ENCODE data around the gene FTH1. TPM values are rescaled to one million over a fixed set of nuclear protein-coding genes. Genes with fewer than 3 reads are reported as not detected.

The FTH1 gene
- total and polyA plus RNA-seq, 2 of the 13 experiments (the other 11 are each of a cell fraction or from before 2014, with no cell fraction given) = 607 to 760 TPM

GRCh38 chr11:61917334-61918109, 49.9 kb downstream of the FTH1 start, which contains the start of gene RAB3IL1 (continued):
- TF ChIP-seq ZNF574 (CRISPR knock-in tag; IDR thresholded peaks at IDR 0.05) (0 out of 2 replicates have a peak, but pooled peaks have one; percentile 2), ZNF30 (CRISPR knock-in tag; IDR thresholded peaks at IDR 0.05) (no peak), ZNF136 (CRISPR knock-in tag; IDR thresholded peaks at IDR 0.05; ENCODE audit: low read depth) (no peak), ARNT2 (CRISPR knock-in tag; IDR thresholded peaks at IDR 0.05; ENCODE audit: low read depth) (no peak), ZNF230 (CRISPR knock-in tag; IDR thresholded peaks at IDR 0.05) (no peak), GMEB1 (CRISPR knock-in tag; IDR thresholded peaks at IDR 0.05; ENCODE audit: borderline replicate concordance) (no peak), ZBTB25 (CRISPR knock-in tag; IDR thresholded peaks at IDR 0.05) (no peak), ZNF816 (CRISPR knock-in tag; IDR thresholded peaks at IDR 0.05; ENCODE audit: borderline replicate concordance) (no peak), ZNF484 (CRISPR knock-in tag; IDR thresholded peaks at IDR 0.05; ENCODE audit: borderline replicate concordance, low read depth) (no peak), ZSCAN25 (CRISPR knock-in tag; IDR thresholded peaks at IDR 0.05) (0 out of 2 replicates have a peak, but pooled peaks have one; percentile 49), ZNF576 (CRISPR knock-in tag; IDR thresholded peaks at IDR 0.05) (no peak), IRX3 (CRISPR knock-in tag; IDR thresholded peaks at IDR 0.05; ENCODE audit: borderline replicate concordance, low read depth) (no peak), ZNF331 (CRISPR knock-in tag; IDR thresholded peaks at IDR 0.05) (no peak), ZNF772 (CRISPR knock-in tag; IDR thresholded peaks at IDR 0.05) (no peak), ZNF441 (CRISPR knock-in tag; IDR thresholded peaks at IDR 0.05; ENCODE audit: borderline replicate concordance) (no peak; the same call in 1 of the 2 replicates), SETDB1 (CRISPR knock-in tag; IDR thresholded peaks at IDR 0.05; ENCODE audit: borderline replicate concordance) (no peak), MEIS2 (CRISPR knock-in tag; IDR thresholded peaks at IDR 0.05) (no peak), ZNF34 (CRISPR knock-in tag; IDR thresholded peaks at IDR 0.05; ENCODE audit: borderline replicate concordance) (no peak), CENPBD1 (CRISPR knock-in tag; IDR thresholded peaks at IDR 0.05; ENCODE audit: borderline replicate concordance, low read depth) (no peak), KDM1A (CRISPR knock-in tag; IDR thresholded peaks at IDR 0.05) (peak; percentile 40; the same call in 1 of the 2 replicates), PLRG1 (conservative IDR thresholded peaks at IDR 0.05) (no peak), ISL2 (CRISPR knock-in tag; IDR thresholded peaks at IDR 0.05) (no peak), RORA (CRISPR knock-in tag; IDR thresholded peaks at IDR 0.05) (no peak), SMAD1 (CRISPR knock-in tag; IDR thresholded peaks at IDR 0.05; ENCODE audit: borderline replicate concordance, low read depth) (no peak), SRY (CRISPR knock-in tag; IDR thresholded peaks at IDR 0.05) (no peak)

All from HepG2 (cell line).